ENCODE measurements around the gene TMEM131L. TPM values are rescaled to one million over a fixed set of nuclear protein-coding genes. Genes with fewer than 3 reads are reported as not detected.
"Not testable (repeated sequence)": the region's sequence is repeated elsewhere in the genome, so short reads cannot be mapped to it uniquely, and the experiment has no call there.

The TMEM131L gene
- total and polyA plus RNA-seq, 8 donors = 2.4 to 40.0 (median 13.6) TPM

DNA sequence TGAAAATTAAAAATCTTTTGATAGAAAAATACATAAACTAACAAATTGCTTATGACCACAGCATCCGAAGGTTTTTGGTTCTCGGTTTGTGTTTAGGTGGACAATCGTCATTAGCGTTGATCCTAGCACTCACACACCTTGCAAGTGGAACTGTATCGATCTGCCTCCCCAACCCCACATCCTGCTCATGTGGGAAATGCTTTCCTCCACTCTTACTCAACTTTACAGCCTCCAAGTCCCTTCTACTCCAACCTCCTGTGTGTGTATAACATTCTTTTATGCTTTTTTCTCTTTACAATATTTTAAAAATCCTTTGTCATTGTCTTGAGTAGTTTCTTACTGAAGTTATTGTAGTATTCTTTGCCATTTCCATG lies 15.6 kb upstream of the TMEM131L start:
- TF ChIP-seq POLR2AphosphoS5 (IDR thresholded peaks at IDR 0.05) = no peak
- no peak for TF ChIP-seq POLR2A (IDR thresholded peaks at IDR 0.05)
- no peak for TF ChIP-seq CTCF (IDR thresholded peaks at IDR 0.05)
- TF ChIP-seq EP300 (IDR thresholded peaks at IDR 0.05) = no peak
- 79 to 90% (median 87%) methylated on average over 5 of the region's 5 CpGs for WGBS, 5 donors
- intact Hi-C loops (cut with DNase I; ENCODE audit: low total_unique reads) = no loop called here
- no peak for DNase-seq
- H3K9me3 ChIP-seq = no peaks in the 10 kb centered on the region
- H3K27ac ChIP-seq = peak overlapping the region in 1 of 5 donors; percentile 23
- H3K4me1 ChIP-seq = peaks cover 0 to 30% (median 5%) of the 10 kb centered on the region in 4 donors
- no peaks in the 10 kb centered on the region for H3K36me3 ChIP-seq
- no peaks in the 10 kb centered on the region for H3K27me3 ChIP-seq
- H3K4me3 ChIP-seq = no peak overlapping the region

DNA sequence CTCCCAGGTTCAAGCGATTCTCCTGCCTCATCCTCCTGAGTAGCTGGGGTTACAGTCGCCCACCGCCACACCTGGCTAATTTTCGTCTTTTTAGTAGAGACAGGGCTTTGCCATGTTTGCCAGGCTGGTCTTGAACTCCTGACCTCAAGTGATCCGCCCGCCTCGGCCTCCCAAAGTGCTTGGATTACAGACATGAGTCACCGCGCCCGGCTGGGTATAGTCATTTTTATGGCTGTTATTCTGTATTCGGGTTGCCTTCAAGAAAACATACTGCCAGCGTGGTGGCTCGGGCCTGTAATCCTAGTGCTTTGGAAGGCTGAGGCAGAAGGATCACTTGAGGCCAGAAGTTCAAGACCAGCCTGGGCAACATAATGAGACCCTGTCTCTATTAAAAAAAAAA lies 15.0 kb upstream of the TMEM131L start:
- 71 to 96% (median 83%) methylated on average over 13 of the region's 13 CpGs for WGBS, 5 donors
- H3K27me3 ChIP-seq; H3K9me3 ChIP-seq; H3K36me3 ChIP-seq; DNase-seq; intact Hi-C loops (cut with DNase I; ENCODE audit: low total_unique reads); H3K4me3 ChIP-seq; H3K27ac ChIP-seq: not testable (repeated sequence)
- peaks cover 0 to 30% (median 5%) of the 10 kb centered on the region in 4 donors for H3K4me1 ChIP-seq

DNA sequence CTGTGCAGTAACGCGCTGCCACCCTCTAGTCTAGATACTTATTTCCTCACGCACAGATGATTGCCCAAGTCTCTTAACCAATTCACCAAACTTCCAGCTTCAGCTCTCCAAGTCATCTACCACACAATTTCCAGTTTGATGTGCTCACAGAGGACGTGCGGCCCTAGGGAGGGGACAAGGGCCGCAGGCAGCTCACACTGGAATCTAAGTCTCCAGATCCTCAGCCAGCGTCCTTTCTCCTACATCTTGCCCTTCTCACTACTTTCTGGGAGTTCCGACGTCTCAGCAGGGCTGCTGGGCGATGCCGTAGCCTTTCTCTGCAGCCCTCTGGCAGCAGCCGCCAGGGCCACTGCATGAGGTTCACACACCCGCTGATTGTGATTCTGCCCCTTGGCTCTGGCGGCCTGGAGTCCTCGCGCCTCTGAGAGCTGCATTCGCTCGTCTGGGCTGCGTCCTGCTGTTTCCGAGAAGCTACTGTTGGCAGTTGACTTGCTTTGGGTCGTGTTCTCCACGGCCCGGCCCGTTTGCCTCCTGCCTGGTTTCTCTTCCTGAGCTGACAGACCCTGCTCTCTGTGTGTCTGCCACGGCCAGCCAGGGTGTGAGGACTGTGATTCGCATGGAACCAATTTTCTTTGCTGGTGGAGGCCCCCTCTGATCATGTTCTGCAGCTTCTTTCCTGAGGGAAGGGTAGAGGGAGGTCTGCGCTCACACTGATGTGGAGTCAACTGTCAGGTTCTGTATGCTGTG lies 14.1 kb upstream of the TMEM131L start:
- H3K27ac ChIP-seq = no peak overlapping the region
- no peaks in the 10 kb centered on the region for H3K27me3 ChIP-seq
- no peaks in the 10 kb centered on the region for H3K36me3 ChIP-seq
- 74 to 87% (median 81%) methylated on average over 27 of the region's 27 CpGs for WGBS, 5 donors
- peak in 1 of 2 donors; percentile 50 for DNase-seq
- no peak for TF ChIP-seq EP300 (IDR thresholded peaks at IDR 0.05)
- TF ChIP-seq POLR2A (IDR thresholded peaks at IDR 0.05) = no peak
- TF ChIP-seq CTCF (IDR thresholded peaks at IDR 0.05) = no peak
- TF ChIP-seq POLR2AphosphoS5 (IDR thresholded peaks at IDR 0.05) = no peak
- H3K4me1 ChIP-seq = peaks cover 0 to 30% (median 5%) of the 10 kb centered on the region in 4 donors
- H3K4me3 ChIP-seq = no peak overlapping the region
- no peaks in the 10 kb centered on the region for H3K9me3 ChIP-seq
- intact Hi-C loops (cut with DNase I; ENCODE audit: low total_unique reads) = no loop called here

- H3K36me3 ChIP-seq = no peaks in the 10 kb centered on the region
- no peak overlapping the region for H3K4me3 ChIP-seq
- H3K9me3 ChIP-seq = no peaks in the 10 kb centered on the region
- intact Hi-C loops (cut with DNase I; ENCODE audit: low total_unique reads) = no loop called here
- 82 to 95% (median 91%) methylated on average over 2 to 4 of the region's 4 CpGs for WGBS, 5 donors
- H3K4me1 ChIP-seq = peaks cover 0 to 28% (median 5%) of the 10 kb centered on the region in 4 donors
- DNase-seq = peak in 1 of 2 donors; percentile 22
- no peaks in the 10 kb centered on the region for H3K27me3 ChIP-seq
- no peak overlapping the region for H3K27ac ChIP-seq
- TF ChIP-seq POLR2AphosphoS5 (IDR thresholded peaks at IDR 0.05) = no peak
Measured at GRCh38 chr4:153452658-153453378, 13.3 kb upstream of the TMEM131L start.

- no peaks in the 10 kb centered on the region for H3K36me3 ChIP-seq
- H3K4me3 ChIP-seq = no peak overlapping the region
- WGBS, 5 donors = 89 to 93% (median 92%) methylated on average over 8 of the region's 8 CpGs
- no peak for TF ChIP-seq POLR2AphosphoS5 (IDR thresholded peaks at IDR 0.05)
- TF ChIP-seq POLR2A (IDR thresholded peaks at IDR 0.05) = no peak
- TF ChIP-seq CTCF (IDR thresholded peaks at IDR 0.05) = no peak
- TF ChIP-seq EP300 (IDR thresholded peaks at IDR 0.05) = no peak
- no peaks in the 10 kb centered on the region for H3K27me3 ChIP-seq
- peaks cover 0 to 22% (median 2%) of the 10 kb centered on the region in 4 donors for H3K4me1 ChIP-seq
- no peak overlapping the region for H3K27ac ChIP-seq
- intact Hi-C loops (cut with DNase I; ENCODE audit: low total_unique reads) = no loop called here
- DNase-seq = no peak
- H3K9me3 ChIP-seq = no peaks in the 10 kb centered on the region
Measured at GRCh38 chr4:153453402-153453801, 12.8 kb upstream of the TMEM131L start.
